ENCODE measurements around the gene SLCO3A1.
A peak's percentile ranks its signal among the peaks of the same experiment; 100 is the strongest.
"Not testable (repeated sequence)": the region's sequence is repeated elsewhere in the genome, so short reads cannot be mapped to it uniquely, and the experiment has no call there.

The SLCO3A1 gene

DNA sequence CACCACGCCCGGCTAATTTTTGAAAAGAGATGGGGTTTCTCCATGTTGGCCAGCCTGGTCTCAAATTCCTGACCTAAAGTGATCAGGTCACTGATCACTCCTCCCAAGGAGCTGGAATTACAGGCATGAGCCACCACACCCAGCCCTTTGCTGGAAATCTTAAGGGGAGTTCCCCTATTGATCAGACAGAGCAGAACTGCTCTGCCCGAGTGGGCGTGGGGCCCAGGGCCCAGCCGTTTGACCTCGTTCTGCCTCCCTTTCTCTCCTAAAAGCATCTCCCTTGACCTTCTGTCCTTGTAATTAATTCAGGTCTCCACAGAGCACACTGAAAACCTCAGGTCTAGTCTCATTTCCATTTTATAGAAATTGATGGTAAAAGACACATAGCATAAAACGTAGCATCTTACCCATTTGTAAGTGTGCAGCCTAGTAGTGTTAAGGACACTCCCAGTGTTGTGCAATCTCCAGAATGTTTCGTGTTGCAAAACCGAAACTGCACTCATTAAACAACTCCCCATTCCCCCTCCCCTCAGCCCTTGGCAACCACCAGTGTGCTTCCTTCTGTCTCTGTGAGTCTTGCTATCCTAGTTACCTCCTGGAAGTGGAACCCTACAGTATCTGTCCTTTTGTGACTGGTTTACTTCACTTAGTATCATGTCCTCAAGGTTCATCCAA is 89.3 kb downstream of the SLCO3A1 start:
- DNase-seq, result peak; percentile 62

DNA sequence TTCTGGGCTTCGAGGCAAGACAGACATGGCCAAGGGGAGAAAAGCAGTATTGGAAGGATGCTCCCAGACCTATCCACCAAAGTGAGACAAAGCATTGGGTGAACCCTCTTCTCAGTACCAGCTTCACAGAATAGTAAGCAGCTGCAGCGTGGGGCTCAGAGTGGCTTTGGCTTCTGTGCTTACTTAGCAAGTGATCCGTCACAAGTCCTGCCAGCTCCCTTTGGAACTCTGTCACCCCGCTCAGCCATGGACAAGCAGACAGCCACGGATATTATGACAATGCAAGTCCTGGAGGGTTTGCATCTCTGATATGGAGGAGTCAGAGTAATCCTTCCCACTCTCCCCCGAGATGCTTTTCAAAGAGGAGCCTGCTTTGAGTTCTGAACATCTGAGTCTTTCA is 90.8 kb downstream of the SLCO3A1 start:
- DNase-seq, result no peak

DNA sequence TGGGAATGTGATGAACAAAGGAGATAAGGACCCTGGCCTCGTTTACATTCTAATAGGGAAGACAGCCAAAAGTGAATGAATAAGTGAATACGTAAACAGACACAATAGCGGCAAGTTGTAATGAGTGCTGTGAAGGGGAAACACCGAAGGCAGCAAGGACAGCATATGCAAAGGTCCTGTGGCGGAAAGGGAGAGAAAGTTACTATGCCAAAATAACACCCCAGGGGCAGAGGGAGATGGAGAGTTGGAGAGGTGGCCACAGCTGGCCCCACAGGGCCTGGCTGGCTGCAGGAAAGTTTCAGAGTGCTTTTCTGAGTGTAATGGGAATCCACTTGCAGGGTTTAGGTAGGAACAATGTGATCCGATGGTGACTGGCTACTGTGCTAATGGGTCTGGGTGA is 91.9 kb downstream of the SLCO3A1 start:
- DNase-seq, result no peak

DNA sequence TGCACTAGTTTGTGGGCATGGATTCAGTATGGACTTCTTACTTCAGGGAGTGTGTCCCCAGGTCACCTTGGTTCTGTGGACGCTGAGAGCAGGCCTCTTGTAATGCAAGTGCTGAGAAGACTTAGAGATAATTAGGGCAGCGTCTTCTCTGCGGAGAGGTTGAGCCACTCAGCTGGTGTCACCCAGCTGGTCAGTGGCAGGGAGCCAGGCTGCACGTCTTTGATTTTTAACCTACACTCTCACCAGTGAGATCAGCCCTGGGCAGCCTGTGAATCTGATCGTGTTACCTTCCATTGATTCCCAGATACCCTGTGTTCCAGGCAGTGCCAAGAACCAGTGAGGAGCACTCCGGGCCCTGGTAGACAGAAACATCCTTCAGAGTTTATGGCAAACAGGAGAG is 92.6 kb downstream of the SLCO3A1 start:
- no peak for DNase-seq

DNA sequence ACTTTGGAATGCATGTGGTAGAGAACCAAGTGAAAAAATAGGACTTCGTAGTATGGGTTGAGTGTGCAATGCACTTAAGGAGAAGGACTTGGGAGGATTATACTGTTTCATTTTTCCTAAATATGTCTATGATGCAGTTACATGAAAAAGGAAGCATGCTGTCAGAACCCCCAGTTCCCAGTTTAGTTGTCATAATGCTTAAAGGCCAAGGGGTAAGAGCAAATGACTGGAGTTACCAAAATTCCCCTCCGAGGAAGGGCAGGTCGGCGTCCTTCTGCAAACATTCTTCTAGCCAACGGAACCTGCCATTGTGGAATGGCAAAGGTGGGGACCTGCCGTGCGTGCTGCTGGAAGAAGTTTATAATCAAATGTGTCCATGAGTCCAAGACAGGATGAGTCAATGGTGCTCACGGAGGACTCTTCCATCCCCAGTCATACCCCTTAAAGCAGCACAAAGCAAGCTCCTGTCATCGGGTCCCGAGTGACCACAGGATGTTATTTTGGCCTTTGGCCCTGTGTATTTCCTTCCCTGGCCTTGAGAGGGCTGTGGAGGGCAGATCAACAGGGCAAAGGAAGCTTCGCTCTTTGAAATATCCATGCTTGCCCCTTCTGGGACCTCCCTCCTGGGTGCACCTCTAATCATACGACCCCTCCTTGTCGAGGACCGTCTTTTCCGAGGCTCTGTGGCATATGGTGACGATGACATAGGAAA is 93.2 kb downstream of the SLCO3A1 start:
- DNase-seq, result no peak

DNA sequence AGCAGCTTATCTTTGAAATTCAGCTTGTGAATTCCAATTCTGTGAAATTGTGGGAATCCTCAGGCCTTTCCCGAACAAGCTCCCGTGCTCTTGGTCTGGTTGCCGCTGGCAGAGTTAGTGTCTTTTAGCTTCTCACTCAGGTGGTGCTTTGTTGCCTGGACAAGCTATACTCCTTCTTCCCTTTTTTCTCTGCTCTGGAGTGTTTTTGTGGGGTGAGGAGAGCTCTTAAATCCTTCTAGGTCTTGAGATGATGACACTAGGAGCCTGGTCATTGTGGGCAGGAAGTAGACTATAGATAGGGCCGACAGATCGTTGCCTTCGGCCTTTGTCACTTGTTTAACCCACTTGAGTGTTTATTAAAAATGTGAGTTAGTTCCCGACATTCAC is 93.8 kb downstream of the SLCO3A1 start:
- DNase-seq, result no peak

DNA sequence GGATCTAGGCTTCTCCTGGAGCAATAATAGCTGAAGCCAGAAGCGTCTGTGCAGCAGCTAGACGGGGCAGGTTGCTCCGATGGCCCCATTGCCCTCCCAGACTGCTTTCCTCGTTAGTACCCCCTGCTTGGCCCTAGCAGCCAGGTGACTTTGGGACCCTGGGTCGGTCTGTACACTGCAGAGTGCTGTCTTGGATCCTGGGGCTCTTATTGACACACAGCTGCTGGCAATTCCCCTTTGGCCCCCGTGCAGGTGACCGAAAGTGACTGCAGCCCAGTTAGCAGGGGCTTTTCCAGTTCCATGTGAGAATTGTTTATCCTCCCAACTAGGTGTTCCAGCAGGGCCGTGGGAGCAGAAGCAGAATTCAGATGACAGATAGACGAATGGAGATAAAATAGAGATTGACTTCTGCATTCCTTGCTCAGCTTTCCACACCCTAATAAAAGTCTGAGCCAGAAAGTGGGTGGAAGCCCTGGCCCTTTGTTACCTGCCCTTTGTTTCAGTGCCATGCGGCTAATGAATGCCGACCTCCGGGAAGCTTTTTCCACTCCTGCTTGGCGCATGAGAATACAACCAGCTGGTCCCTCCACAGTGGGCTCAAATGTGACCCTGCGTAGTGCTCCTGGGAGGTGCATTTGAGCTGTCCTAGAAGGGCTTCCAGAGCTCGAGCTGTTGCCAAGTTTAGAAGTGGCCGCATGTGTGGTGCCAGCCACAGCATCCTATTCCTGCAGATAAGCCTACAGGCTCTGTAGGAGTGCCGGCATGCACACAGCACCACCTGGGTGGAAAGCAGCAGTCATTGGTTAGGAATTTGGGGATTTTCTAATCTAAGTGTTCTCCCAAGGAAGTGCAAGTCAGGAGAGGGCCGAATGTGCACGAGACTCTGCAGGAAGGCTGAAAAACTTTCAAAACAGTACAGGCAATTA is 94.4 kb downstream of the SLCO3A1 start:
- DNase-seq, result no peak

DNA sequence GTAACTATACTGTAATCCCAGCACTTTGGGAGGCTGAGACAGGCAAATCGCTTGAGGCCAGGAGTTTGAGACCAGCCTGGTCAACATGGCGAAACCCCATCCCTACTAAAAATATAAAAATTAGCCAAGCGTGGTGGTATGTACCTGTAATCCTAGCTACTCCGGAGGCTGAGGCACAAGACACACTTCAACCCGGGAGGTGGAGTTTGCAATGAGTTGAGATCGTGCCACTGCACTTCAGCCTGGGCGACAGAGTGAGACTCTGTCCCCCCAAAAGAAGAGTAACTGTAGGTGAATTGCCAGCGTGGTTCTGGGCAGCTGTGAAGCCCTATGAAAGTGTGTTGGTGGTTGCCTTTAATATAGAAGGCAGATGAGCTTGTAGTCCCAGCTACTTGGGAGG is 95.9 kb downstream of the SLCO3A1 start:
- DNase-seq, result no peak

DNA sequence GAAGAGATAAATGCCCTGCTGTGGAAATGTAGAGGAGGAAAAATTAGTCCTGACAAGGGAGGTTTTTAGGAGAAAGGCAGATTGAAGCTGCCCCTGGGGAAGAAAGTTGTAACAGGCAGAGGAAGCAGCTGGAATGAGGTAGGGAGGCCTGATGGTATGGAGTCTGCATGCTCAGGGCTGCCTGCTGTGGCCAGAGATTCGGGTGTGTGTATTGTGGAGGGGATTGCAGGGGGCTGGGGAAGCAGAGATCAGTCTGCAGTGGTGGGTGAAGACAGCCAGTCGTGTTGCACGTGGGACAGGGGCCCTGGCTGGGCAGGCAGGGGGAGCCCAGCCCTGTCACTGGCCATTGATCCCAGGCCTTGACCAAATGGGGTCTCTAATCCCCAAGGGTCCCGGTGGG is 96.5 kb downstream of the SLCO3A1 start:
- no peak for DNase-seq

DNA sequence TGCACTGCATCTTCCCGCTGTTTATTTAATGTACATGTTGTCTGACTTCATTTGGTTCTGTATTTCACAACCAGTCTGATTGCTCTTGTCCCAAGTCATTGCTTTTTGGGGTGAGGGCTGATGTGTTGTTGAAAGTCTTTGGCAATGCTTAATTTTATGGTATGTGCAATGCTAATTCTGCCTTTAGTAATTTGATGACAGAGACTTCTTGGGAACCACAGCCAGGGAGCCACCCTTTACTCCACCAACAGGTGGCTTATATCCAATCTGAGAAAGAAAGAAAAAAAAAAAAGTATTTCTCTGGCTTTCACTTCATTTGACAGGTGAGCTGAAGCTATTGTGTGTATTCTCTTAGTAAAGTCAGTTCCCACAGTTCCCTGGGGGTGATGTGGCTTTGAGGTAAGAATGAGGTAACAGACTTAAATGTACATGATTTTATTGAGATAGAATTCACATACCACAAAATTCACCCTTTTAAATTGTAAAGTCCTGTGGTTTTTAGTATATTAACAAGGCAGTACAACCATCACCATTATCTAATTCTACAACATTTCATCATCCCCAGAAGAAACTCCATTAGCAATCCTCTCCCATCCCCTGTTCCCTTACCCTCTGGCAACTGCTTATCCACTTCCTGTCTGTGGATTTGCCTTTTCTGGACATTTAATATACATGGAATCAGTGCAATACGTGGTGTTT is 97.3 kb downstream of the SLCO3A1 start:
- no peak for DNase-seq

DNA sequence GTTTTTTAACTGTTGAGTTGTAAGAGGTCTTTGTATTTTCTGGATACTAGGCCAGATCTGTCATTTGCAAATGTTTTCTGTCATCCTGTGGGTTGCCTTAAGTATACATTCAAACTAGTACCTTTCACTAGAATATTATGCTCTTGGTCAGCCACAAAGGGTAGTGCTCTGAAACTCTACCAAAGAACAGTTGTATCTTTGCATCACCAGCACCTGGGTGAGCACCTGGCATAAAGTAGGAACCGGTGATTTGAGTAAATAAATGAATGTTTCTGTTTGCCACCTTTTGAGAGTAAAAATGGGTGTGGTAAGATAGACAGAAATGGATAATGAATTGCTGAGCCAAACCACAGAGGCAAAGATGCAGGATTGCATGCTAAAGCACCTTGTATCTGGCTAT is 98.7 kb downstream of the SLCO3A1 start:
- no peak for DNase-seq

DNA sequence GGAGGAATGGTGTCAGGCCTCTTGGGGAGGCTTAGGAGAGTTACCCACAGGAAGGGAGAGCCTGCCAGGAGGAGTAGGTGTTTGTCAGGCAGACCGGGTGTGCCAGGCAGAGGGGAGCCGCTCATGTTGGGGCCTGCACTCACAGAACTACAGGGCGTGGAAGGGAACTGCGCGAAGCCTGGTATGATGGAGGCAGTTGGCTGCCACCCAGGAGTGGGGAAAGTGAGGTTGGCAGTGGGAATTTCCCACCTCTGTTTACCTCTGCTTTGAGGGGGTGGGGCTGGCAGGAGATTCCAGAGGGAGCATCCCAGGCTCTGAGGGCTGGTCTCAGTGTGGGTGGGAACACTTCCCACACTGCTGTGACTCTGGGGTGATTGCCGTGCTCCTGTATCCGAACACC is 99.9 kb downstream of the SLCO3A1 start:
- DNase-seq, result no peak

DNA sequence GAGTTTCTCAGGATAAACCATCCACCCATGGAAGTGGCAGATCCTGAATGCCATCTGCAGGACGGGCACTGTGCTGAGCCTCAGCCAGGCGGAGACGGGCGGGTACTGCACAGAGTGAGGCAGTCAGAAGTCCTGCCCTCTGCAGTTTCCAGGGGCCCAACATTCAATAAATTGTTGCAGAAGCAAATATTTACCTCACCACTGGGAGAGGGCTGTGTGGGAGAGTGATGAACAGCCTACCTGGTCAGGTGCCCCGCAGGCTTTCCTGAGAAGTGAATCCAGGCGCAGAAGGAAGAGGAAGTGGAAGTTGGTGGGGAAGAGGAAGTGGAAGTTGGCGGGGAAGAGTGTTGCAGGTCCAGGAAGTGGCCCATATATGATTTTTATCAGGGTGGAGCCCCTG is 100.8 kb downstream of the SLCO3A1 start:
- DNase-seq, result no peak

DNA sequence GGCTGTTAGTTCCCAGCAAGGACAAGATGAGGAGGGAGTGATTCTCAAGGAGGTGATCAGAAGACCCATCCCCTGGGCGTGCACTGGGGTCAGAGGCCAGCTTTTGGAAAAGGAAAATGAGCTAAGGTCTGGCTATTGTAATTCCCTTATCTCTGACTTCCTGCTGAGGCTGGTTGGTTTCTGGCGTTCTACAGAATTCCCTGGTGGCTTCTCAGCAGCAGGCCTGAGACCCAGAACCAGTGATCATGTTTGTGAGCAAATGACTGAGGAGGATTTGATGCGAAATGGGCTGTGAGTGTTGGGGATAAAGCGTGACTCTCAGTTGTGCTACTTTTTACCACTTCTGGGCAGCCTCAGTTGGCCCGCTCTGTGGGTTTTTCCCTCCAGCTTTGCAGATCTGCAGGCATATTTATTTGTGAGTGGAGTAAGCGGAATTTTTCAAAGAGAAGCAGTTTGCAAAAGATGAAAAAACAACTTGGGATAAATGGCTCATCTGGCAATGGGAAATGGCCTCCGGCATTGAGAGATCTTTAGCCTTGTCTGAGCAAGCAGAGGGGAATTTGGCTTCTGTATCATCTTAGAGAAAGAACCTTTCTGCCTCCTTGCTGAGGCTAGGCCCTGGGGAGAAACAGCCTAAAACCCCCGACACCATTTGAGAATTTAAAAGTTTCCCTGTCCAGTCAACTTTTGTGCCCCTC is 102.7 kb downstream of the SLCO3A1 start:
- no peak for DNase-seq

DNA sequence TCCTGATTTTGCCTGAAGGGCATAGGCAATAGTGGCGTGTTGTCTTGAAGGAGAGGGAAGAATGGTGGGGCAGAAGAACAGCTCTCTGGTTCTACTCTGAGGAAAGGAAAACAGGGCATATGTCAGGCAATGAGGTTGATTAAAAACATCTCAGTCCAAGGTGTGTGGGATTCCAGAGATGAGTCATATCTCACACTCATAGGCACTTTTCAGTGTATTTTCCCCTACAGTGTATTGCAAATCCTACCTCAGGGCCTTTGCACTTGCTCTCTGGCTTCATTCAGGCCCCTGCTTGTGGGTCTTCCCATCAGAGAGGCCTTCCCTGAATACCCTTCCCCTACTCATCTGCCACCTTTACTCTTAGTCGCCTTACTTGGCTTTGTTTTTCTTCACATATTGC is 107.8 kb downstream of the SLCO3A1 start:
- DNase-seq, result no peak

DNA sequence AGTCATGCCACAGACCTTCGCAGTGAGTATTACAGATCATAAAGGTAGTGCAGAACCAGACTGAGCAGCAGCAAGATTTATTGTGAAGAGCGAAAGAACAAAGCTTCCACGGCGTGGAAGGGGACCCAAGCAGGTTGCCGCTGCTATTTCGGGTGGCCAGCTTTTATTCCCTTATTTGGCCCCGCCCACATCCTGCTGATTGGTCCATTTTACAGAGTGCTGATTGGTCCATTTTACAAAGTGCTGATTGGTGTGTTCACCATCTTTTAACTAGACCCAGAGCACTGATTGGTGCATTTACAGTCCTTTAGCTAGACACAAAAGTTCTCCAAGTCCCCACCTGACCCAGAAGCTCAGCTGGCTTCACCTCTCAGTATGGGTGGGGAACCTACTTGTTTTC is 110.2 kb downstream of the SLCO3A1 start:
- DNase-seq, result not testable (repeated sequence)

DNA sequence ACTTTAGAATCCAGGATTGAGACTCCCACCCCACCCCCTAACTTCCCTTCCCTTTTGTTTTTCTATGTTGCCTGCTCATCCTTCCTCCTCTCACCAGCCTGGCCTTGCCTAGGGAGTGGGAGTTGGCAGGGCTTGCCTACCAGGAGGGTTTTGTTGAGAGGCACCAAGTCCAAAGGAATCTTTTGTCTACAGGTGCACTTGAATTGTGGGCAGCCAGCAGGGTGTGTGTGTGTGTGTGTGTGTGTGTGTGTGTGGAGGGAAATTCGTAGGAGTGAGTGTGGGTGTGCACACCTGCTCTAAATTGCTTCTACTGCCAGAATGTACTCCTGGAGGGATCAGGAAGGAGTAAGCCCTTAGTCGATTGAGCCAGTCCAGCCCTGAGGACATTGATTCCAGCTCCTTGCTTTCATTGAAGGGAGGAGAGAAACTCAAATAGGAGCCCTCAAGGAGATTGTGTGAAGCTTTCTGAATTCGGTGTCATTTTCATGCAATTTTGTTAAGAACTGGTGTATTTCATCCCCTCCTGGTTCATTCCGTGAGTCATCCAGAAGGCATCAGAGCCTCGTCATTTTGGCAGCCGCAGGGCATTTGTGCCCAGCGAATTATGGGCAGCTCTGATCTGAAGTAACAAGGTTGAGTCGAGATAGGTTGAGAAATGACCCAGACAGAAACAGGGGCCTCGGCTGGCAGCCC is 112.1 kb downstream of the SLCO3A1 start:
- DNase-seq, result no peak

DNA sequence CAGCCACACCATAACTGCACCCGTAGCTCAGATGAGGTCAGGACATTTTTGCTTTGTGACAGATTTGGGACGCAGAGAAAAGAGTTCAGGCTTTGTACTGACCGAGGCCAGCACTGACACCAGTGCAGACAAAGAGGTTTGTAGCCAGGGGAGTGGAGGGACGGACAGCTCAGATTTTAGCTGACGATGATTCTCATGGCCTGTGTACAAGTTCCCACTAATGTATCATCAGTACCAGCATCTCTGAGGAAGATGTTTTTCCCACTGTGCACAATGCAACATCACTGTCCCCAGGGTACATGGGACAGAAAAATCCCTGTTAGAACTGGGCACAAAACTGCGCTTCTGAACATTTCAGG is 112.7 kb downstream of the SLCO3A1 start:
- no peak for DNase-seq

DNA sequence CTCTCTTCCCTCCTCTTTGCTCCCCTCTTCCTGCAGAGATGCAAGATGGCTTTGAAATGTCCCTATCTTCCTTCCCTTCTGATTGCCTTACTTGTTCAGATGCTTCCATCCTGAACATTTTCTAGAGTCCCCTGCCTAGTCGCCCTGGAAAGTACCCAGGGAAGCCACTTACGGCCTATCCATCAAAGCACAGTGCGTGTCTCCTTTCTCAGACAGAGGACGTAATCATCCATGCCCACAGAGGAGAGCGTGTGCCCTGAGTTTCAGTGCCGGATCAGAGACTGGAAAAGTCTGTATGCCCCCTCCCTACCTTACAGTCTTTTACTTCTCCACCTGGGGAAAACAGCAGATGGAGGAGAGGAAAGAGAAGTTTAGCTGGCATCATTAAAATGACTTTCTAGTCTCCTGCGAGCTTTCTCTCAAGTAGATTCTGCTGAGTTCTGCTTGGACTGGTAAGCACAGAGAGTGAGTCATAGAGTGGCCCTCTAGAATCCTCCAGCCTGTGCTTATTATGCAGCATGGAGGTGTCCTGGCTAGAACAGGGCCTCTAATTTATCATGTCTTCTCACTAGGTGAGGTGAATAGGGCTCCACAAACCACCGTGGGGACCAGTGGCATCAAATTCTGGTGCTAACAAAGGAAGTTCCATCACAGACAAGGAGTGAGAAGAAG is 114.6 kb downstream of the SLCO3A1 start:
- DNase-seq, result no peak

DNA sequence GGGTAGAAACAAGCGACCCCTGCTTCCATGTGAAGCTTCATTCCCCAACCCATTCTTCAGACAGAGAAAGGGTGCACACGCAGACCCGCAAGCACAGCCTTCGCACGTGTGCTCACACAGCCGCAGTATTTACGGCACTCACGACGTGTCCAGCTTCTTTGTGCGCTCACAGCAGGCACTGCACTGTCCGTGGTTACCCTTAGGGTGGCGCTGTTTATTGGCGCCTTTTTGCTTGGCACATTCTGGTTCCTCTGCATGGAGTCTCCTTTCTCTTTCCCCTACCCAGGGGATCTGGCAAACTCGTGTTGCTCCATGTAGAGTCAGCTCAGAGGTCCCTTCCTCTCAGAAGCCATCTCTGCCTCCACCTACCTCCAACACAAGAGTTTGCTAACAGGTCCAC is 115.1 kb downstream of the SLCO3A1 start:
- no peak for DNase-seq

DNA sequence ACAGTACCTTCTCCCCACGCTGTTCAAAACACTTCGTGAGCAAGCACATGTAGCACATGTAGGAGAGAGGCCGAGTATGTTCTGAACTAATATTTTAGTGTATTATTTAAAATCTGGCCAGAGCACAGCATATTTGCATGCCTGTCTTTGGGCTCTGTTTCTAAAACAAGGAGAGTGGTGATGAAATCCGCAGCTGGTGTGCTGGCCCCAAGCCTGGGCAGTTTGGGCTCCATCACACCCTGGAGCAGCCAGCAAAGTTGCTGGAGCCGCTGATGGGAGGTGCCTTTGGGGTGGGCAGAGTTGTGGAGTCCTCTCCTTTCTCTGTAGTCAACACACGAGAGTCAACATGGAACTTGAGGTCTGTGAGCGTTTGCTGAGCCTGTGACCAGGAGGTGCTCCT is 116.6 kb downstream of the SLCO3A1 start:
- no peak for DNase-seq
